ENCODE measurements around the gene LRRC30. TPM values are rescaled to one million over a fixed set of nuclear protein-coding genes. Genes with fewer than 3 reads are reported as not detected.

LRRC30 gene
- total RNA-seq, 2 donors from 2014 or later: not detected

GRCh38 chr18:7272311-7273049 lies 41.6 kb downstream of the LRRC30 start:
- ATAC-seq: no peak
- no peak for DNase-seq (ENCODE audit: low spot score in 2 of 2)
- H3K36me3 Mint-ChIP-seq: no peaks in the 10 kb centered on the region
- H3K9me3 Mint-ChIP-seq: peaks cover 4 to 10% of the 10 kb centered on the region in 2 donors
- no peak overlapping the region for H3K27ac Mint-ChIP-seq

GRCh38 chr18:7273301-7273921 lies 42.5 kb downstream of the LRRC30 start:
- DNase-seq (ENCODE audit: low spot score in 2 of 2): no peak
- Mint-ChIP-seq H3K27ac (no peak overlapping the region), H3K36me3 (no peaks in the 10 kb centered on the region), H3K9me3 (peaks cover 4 to 9% of the 10 kb centered on the region in 2 donors)
- ATAC-seq: no peak

GRCh38 chr18:7281579-7281978 lies 50.7 kb downstream of the LRRC30 start:
- ATAC-seq (no peak), DNase-seq (ENCODE audit: low spot score in 2 of 2) (no peak)
- no peaks in the 10 kb centered on the region for H3K36me3 Mint-ChIP-seq
- H3K27ac Mint-ChIP-seq: no peak overlapping the region
- peaks cover 21 to 23% of the 10 kb centered on the region in 2 donors for H3K9me3 Mint-ChIP-seq

Other genes with a start within 250 kb of the LRRC30 start
- gene LAMA1, start 113.3 kb upstream of the LRRC30 start, total RNA-seq: not detected